AG04450 (cell line): Measurements from ENCODE around the gene OPCML. TPM values are rescaled to one million over a fixed set of nuclear protein-coding genes. Genes with fewer than 3 reads are reported as not detected.

Experiments
- CTCF ChIA-PET: fragments of 300-600, 350-600 bp; formaldehyde crosslinking; extraction: SDS; loops from one replicate; lab custom pipeline; 2022; ENCODE audit warnings: antibody characterized with exemption, inconsistent platforms; lab: Charles Lee
- POLR2A ChIA-PET: fragments of 350-600 bp; formaldehyde crosslinking; extraction: SDS; loops from one replicate; lab custom pipeline; 2021; ENCODE audit warnings: antibody characterized with exemption, inconsistent platforms; lab: Yijun Ruan, JAX
- DNase-seq: peaks from one replicate; pipeline ENCODE4 v3.0.0-alpha.2; 2011; ENCODE audit warnings: low read depth, low spot score
- H3K27ac ChIP-seq: one replicate; pipeline ENCODE4 v1.5.1; 2012; ENCODE audit warnings: low read depth, low read length, control low read depth
- H3K27me3 ChIP-seq: one replicate; pipeline ENCODE4 v1.6.0; 2012; ENCODE audit warnings: low read length; ENCODE audit not compliant: control insufficient read depth, insufficient read depth
- H3K4me3 ChIP-seq: 2 replicates; pipeline ENCODE4 v1.5.1; 2011; ENCODE audit warnings: mild to moderate bottlenecking, low read depth, low read length, control low read depth
- H3K9me3 ChIP-seq: 2 replicates; pipeline ENCODE4 v1.5.1; 2012; ENCODE audit warnings: low read length; ENCODE audit not compliant: control insufficient read depth, insufficient read depth
- CTCF ChIP-seq: IDR thresholded peaks from 2 replicates; pipeline ENCODE4 v1.5.1; 2011; ENCODE audit warnings: low read depth, low read length, control low read depth, inconsistent platforms
- polyA plus RNA-seq: library from polyadenylated mRNA; depleted of rRNA; stranded (reverse); fragments of >200 nt; gene quantifications from 2 replicates; pipeline ENCODE4 v1.2.3, GENCODE V29; 2011

Gene OPCML
- polyA plus RNA-seq, 1 experiment = 1.1 TPM

- TF ChIP-seq CTCF = no peak
- ChIA-PET CTCF (interaction anchor here (0.8 kb wide), 1 partner anchor 331 kb away, joined by 4 read pairs; no protein-coding TSS in a partner anchor), POLR2A (interaction anchor here (0.5 to 0.6 kb wide), 2 partner anchors 334 to 852 kb away, joined by 3 to 4 read pairs; no protein-coding TSS in a partner anchor)
- Histone ChIP-seq H3K27me3 (no peaks in the 10 kb centered on the region), H3K9me3 (no peaks in the 10 kb centered on the region), H3K27ac (peak overlapping the region; percentile 34), H3K4me3 (peak overlapping the region; percentile 23)
- peak; percentile 46 for DNase-seq
Measured at GRCh38 chr11:132610216-132610615, 922.1 kb downstream of the OPCML start.

DNA sequence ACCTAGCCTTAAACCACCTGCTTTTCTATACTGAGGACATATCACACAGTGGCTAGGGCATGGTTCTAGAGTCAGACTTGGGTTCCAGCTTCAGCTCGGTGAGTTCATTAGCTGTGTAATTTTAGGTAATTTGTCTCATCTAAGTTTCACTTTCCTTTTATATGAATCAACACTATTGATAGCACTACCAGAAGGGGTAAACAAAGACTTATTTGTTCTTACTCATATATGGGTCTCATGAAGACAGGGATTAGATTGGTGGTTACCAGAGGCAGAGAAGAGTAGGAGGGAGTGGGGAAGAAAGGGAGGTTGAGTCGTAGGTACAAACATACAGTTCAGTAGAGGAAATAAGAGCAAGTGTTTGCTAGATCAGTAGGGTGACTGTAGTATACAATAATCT, 924.7 kb downstream of the OPCML start:
- Histone ChIP-seq H3K27me3 (no peaks in the 10 kb centered on the region), H3K9me3 (no peaks in the 10 kb centered on the region), H3K4me3 (no peak overlapping the region), H3K27ac (no peak overlapping the region)
- TF ChIP-seq CTCF = no peak
- ChIA-PET POLR2A (no interaction called here), CTCF (no interaction called here)
- no peak for DNase-seq

DNA sequence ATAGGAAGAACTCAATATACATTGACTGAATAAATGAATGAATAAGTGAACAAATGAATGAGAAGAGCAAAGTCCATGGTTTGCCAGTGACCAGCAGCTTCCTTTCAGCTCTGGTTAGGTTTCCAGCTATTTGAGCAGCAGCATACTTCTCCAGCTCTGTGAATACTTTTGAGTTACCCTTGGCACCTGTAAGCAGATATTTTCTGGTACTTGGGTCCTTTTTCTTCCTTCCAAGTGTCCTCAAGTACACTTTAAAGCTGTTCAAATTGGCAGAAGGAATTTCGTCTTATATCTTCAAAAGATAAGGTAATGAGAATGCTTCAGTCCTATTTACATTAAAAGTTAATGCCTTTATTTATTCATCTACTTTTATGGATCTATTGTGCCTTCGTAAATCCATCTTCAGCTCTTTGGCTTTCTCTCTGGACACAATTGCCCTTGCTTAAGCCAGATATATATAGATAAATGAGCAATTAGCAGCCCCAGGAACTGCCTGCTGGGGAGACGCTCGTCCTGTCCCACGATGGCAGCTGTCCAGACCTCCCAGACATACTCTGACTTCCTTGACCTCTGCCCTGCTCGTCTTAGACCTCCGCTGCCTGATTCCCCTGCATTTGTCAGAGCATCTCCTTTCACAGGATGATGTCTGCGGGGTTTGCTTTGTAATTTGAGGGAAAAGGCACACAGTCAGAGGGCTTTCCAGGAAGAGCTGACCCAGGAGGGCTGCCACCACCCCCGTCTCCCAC, 926.3 kb downstream of the OPCML start:
- ChIA-PET CTCF (interaction anchor here (1.2 to 1.5 kb wide), 2 partner anchors 10 to 335 kb away, joined by 4 to 6 read pairs; no protein-coding TSS in a partner anchor), POLR2A (no interaction called here)
- DNase-seq = no peak
- no peak overlapping the region for H3K4me3 ChIP-seq
- TF ChIP-seq CTCF = no peak
- H3K9me3 ChIP-seq = no peaks in the 10 kb centered on the region
- no peaks in the 10 kb centered on the region for H3K27me3 ChIP-seq
- no peak overlapping the region for H3K27ac ChIP-seq

GRCh38 chr11:132604431-132604830, 927.9 kb downstream of the OPCML start:
- CTCF ChIA-PET = interaction anchor here (1.5 kb wide), 1 partner anchor 9 kb away, joined by 4 read pairs; no protein-coding TSS in a partner anchor
- Histone ChIP-seq H3K4me3 (no peak overlapping the region), H3K9me3 (no peaks in the 10 kb centered on the region), H3K27ac (no peak overlapping the region), H3K27me3 (no peaks in the 10 kb centered on the region)
- DNase-seq = peak; percentile 10
- POLR2A ChIA-PET = no interaction called here
- no peak for TF ChIP-seq CTCF

- no peak for DNase-seq
- Histone ChIP-seq H3K27me3 (no peaks in the 10 kb centered on the region), H3K4me3 (no peak overlapping the region), H3K9me3 (no peaks in the 10 kb centered on the region), H3K27ac (no peak overlapping the region)
- TF ChIP-seq CTCF = no peak
- CTCF ChIA-PET = no interaction called here
- POLR2A ChIA-PET = no interaction called here
Measured at GRCh38 chr11:132601875-132602274, 930.4 kb downstream of the OPCML start.
